Measurements from ENCODE around the gene SRRM4.

The SRRM4 gene

DNA sequence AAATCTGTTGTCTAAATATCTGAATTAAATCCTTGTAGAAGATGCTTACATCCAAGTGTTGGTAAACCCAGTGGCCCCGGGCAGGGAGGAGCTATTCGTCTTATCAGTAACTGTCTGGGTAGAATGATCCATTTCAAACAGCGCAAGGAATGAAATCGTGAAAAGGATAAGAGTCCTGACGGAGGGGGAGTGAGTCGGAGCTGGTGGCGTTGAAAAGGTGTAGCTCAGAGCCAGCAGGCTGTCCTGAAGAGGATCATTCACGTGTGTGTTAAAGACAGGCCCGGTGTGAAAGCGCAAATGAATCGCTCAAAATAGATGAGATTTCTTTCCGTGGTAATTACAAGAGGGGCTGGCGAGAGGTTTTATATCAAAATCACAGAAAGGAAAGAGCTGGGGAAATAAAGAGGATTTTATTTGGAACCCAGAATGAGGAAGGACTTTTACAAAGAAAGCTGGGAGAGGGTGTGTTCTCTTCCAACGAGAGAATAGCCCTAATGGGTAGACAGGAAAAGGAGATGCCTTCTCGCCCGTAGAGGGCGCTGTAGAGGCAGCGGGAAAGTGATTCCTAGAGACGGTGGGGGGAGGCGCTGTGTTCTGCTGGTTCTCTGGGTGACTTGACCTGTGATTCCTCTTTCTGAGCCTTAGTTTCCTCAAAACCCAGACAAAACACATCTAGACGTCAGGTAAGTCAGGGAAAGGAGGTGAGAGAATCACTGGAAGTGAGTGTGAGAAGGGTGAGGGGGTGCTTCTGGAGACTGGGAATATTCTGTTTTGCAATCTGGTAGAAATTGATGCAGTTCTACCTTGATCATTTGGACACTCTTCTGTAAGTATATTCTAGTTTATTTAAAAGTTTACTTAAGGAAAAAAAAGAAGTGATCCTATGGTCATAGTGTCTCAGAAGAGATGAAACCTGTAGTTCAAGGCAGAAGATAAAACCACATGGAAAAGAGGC is 39.3 kb downstream of the SRRM4 start:
- TF ChIP-seq, protein P1, sequence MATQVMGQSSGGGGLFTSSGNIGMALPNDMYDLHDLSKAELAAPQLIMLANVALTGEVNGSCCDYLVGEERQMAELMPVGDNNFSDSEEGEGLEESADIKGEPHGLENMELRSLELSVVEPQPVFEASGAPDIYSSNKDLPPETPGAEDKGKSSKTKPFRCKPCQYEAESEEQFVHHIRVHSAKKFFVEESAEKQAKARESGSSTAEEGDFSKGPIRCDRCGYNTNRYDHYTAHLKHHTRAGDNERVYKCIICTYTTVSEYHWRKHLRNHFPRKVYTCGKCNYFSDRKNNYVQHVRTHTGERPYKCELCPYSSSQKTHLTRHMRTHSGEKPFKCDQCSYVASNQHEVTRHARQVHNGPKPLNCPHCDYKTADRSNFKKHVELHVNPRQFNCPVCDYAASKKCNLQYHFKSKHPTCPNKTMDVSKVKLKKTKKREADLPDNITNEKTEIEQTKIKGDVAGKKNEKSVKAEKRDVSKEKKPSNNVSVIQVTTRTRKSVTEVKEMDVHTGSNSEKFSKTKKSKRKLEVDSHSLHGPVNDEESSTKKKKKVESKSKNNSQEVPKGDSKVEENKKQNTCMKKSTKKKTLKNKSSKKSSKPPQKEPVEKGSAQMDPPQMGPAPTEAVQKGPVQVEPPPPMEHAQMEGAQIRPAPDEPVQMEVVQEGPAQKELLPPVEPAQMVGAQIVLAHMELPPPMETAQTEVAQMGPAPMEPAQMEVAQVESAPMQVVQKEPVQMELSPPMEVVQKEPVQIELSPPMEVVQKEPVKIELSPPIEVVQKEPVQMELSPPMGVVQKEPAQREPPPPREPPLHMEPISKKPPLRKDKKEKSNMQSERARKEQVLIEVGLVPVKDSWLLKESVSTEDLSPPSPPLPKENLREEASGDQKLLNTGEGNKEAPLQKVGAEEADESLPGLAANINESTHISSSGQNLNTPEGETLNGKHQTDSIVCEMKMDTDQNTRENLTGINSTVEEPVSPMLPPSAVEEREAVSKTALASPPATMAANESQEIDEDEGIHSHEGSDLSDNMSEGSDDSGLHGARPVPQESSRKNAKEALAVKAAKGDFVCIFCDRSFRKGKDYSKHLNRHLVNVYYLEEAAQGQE (IDR thresholded peaks at IDR 0.05; ENCODE audit: insufficient read depth in 1 of 2, low read depth in 2 of 2, low read length in 2 of 2) = no peak
- TF ChIP-seq TAF1 (IDR thresholded peaks at IDR 0.05; ENCODE audit: borderline replicate concordance, insufficient read depth, low read length) (no peak), FOXP2 (optimal IDR thresholded peaks at IDR 0.05; ENCODE audit: borderline replicate concordance, extremely low read depth, extremely low read length, insufficient read depth) (no peak), SIN3A (IDR thresholded peaks at IDR 0.05; ENCODE audit: borderline replicate concordance, insufficient read depth, low read length) (no peak), POLR2AphosphoS5 (IDR thresholded peaks at IDR 0.05; ENCODE audit: low read depth, low read length) (no peak)

DNA sequence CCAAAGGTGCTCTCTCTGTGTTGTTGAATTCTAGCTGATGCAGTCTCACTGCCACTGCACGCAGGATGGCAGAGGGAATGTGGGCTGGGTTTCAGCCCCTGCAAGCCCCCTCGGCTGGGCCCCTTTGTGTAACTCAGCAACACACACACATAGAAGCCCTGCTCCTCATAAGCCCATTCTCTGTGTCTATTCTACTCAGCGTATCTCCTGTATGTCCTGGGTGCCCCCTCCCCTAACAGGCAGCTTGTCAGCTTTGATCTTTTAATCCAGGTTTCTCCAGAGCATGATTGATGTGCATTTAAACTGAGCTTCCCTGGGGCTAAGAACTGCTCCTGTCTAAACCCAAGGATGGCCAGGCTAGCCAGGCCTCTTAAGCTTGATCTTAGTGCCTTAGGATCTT is 43.0 kb downstream of the SRRM4 start:
- TF ChIP-seq POLR2AphosphoS5 (IDR thresholded peaks at IDR 0.05; ENCODE audit: low read depth, low read length) = no peak
- TF ChIP-seq FOXP2 (optimal IDR thresholded peaks at IDR 0.05; ENCODE audit: borderline replicate concordance, extremely low read depth, extremely low read length, insufficient read depth) = no peak
- TF ChIP-seq, protein P1 (IDR thresholded peaks at IDR 0.05; ENCODE audit: insufficient read depth in 1 of 2, low read depth in 2 of 2, low read length in 2 of 2) = no peak
- no peak for TF ChIP-seq TAF1 (IDR thresholded peaks at IDR 0.05; ENCODE audit: borderline replicate concordance, insufficient read depth, low read length)
- no peak for TF ChIP-seq SIN3A (IDR thresholded peaks at IDR 0.05; ENCODE audit: borderline replicate concordance, insufficient read depth, low read length)

DNA sequence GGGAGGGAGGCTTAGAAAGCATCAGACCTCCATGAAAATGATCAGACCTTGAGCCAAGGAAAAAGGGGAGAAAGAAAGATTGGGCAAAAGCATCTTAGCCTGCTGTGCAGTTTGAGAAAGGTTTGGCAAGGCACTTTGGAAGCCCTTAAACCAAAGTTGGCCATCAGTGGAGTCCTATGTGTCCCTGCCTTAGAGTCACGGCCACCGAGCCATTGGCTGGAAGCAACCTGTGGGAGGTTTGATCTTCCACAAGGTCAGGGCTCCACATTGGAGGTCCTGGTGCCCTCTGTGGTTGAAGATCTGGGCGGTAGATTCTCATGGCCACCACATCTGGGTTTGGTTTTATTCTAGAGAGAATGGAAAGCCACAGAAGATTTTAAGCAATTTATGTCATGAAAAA is 44.4 kb downstream of the SRRM4 start:
- TF ChIP-seq TAF1 (IDR thresholded peaks at IDR 0.05; ENCODE audit: borderline replicate concordance, insufficient read depth, low read length) (no peak), SIN3A (IDR thresholded peaks at IDR 0.05; ENCODE audit: borderline replicate concordance, insufficient read depth, low read length) (no peak), POLR2AphosphoS5 (IDR thresholded peaks at IDR 0.05; ENCODE audit: low read depth, low read length) (no peak), FOXP2 (optimal IDR thresholded peaks at IDR 0.05; ENCODE audit: borderline replicate concordance, extremely low read depth, extremely low read length, insufficient read depth) (no peak)
- TF ChIP-seq, protein P1 (IDR thresholded peaks at IDR 0.05; ENCODE audit: insufficient read depth in 1 of 2, low read depth in 2 of 2, low read length in 2 of 2) = no peak

DNA sequence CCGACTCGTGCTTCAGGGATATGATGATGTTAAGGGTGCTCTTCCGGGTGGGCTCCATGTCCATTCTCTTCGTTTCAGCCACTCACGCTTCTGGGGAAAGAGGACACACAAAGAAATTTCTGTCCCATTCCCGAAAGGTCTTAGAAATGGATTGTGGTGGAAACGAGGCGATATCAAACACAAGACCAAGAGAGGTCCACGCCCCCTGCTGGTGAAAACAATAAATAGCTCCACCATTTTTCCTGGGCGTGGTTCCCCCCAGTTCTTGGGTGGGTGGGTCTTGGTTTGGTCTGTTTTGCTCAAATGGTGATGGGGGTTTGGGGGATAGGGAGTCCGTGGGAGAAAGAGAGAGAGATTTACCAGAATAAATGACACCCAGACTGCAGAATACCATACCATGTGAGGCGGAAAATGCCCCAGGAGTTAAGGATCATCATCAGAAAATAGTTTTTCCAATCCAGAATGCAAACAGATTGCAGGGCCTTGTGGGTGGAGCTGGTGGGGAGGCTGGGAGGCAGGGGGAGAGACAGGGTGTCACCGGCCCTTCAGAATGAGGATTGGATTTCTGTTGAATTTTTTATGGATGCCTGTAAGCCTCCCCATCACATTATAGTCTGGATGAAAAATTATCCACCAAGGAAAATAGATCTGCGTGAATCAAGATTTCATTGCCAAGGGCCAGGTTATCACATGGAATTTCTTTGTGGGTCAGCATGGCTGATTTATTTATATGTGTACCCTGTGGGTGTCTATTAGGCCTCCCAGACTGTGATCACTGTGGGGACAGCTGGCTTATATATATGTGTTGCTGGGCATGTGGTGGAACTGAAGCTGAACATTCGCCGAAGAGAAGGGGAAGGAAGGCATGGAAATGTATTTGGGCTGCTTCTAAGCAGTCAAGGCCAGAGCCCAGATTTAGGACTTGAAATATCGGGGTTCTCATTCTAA is 55.8 kb downstream of the SRRM4 start:
- TF ChIP-seq, protein P1 (IDR thresholded peaks at IDR 0.05; ENCODE audit: insufficient read depth in 1 of 2, low read depth in 2 of 2, low read length in 2 of 2) = no peak
- TF ChIP-seq TAF1 (IDR thresholded peaks at IDR 0.05; ENCODE audit: borderline replicate concordance, insufficient read depth, low read length) (no peak), SIN3A (IDR thresholded peaks at IDR 0.05; ENCODE audit: borderline replicate concordance, insufficient read depth, low read length) (no peak), FOXP2 (optimal IDR thresholded peaks at IDR 0.05; ENCODE audit: borderline replicate concordance, extremely low read depth, extremely low read length, insufficient read depth) (no peak)
